Keratinocyte (primary cell): ENCODE data around the gene ANKRD2. TPM values are rescaled to one million over a fixed set of nuclear protein-coding genes. Genes with fewer than 3 reads are reported as not detected.

Experiments used
- DNase-seq: peaks from one replicate; pipeline ENCODE4 v3.0.0-alpha.2; 2011; ENCODE audit warnings: low read depth, missing footprints, low spot score
- FAIRE-seq: peaks from 2 replicates; lab custom pipeline; 2011; peaks lifted over from hg19 to GRCh38; lab: Jason Lieb, UNC
- H2AFZ ChIP-seq: 2 replicates; pipeline ENCODE4 v1.6.0; 2012; ENCODE audit warnings: low read length, control low read depth, inconsistent platforms; ENCODE audit not compliant: control insufficient read depth
- H3K27ac ChIP-seq: 2 replicates; pipeline ENCODE4 v1.5.1; 2011; ENCODE audit warnings: low read length; ENCODE audit not compliant: control insufficient read depth, insufficient read depth
- H3K27me3 ChIP-seq: 3 replicates; pipeline ENCODE4 v1.6.0; 2011; ENCODE audit warnings: low read length; ENCODE audit not compliant: control insufficient read depth, insufficient read depth; ENCODE audit errors: extremely low read depth
- H3K36me3 ChIP-seq, 2 experiments: 2 replicates in 1 of 2; 3 replicates in 1 of 2; pipeline ENCODE4 v1.5.1; 2011; ENCODE audit warnings: low read length in 2 of 2, mild to moderate bottlenecking in 1 of 2; ENCODE audit not compliant: control insufficient read depth in 2 of 2, insufficient read depth in 2 of 2; ENCODE audit errors: extremely low read depth in 1 of 2
- H3K4me1 ChIP-seq: 3 replicates; pipeline ENCODE4 v1.5.1; 2011; ENCODE audit warnings: low read length; ENCODE audit not compliant: control insufficient read depth, insufficient read depth; ENCODE audit errors: extremely low read depth
- H3K4me2 ChIP-seq: 3 replicates; pipeline ENCODE4 v1.6.0; 2011; ENCODE audit warnings: low read depth, low read length; ENCODE audit not compliant: control insufficient read depth, insufficient read depth; ENCODE audit errors: extremely low read depth
- H3K4me3 ChIP-seq, 3 experiments: fragments of 200-600 bp in 1 of 3; sonication (generic) in 1 of 3; 2 replicates in 2 of 3; 3 replicates in 1 of 3; pipeline ENCODE4 v1.5.1; 2011 to 2016; ENCODE audit warnings: low read length in 3 of 3, mild to moderate bottlenecking in 3 of 3, control low read depth in 2 of 3, inconsistent platforms in 1 of 3, low read depth in 1 of 3, mixed read lengths in 1 of 3, mixed run types in 1 of 3, moderate library complexity in 1 of 3; ENCODE audit not compliant: control insufficient read depth in 2 of 3, insufficient read depth in 2 of 3; ENCODE audit errors: extremely low read depth in 1 of 3
- H3K79me2 ChIP-seq: 2 replicates; pipeline ENCODE4 v1.6.0; 2012; ENCODE audit warnings: low read length; ENCODE audit not compliant: control insufficient read depth, insufficient read depth
- H3K9ac ChIP-seq: 3 replicates; pipeline ENCODE4 v1.6.0; 2011; ENCODE audit warnings: low read length; ENCODE audit not compliant: control insufficient read depth, insufficient read depth; ENCODE audit errors: extremely low read depth
- H3K9me1 ChIP-seq: 3 replicates; pipeline ENCODE4 v1.6.0; 2011; ENCODE audit warnings: low read length; ENCODE audit not compliant: control insufficient read depth, insufficient read depth; ENCODE audit errors: extremely low read depth
- H3K9me3 ChIP-seq: 2 replicates; pipeline ENCODE4 v1.5.1; 2012; ENCODE audit warnings: low read depth, low read length; ENCODE audit not compliant: control insufficient read depth
- H4K20me1 ChIP-seq: 3 replicates; pipeline ENCODE4 v1.6.0; 2011; ENCODE audit warnings: low read length; ENCODE audit not compliant: control insufficient read depth, insufficient read depth; ENCODE audit errors: extremely low read depth
- CTCF ChIP-seq, 3 experiments: IDR thresholded peaks in 1 of 3; conservative IDR thresholded peaks in 1 of 3; optimal IDR thresholded peaks in 1 of 3; 2 replicates in 2 of 3; 3 replicates in 1 of 3; pipeline versions ENCODE3 to v1.5.1; 2011; ENCODE audit warnings: low read length in 3 of 3, mild to moderate bottlenecking in 3 of 3, moderate library complexity in 2 of 3, control low read depth in 1 of 3, inconsistent platforms in 1 of 3; ENCODE audit not compliant: insufficient read depth in 2 of 3; ENCODE audit errors: extremely low read depth in 1 of 3
- EZH2 ChIP-seq: IDR thresholded peaks from one replicate; pipeline ENCODE4 v1.6.1; 2012; ENCODE audit warnings: inconsistent platforms, mild to moderate bottlenecking, low read length, moderate library complexity
- dilution Hi-C: fragments of 300-500 bp; cut with MboI; formaldehyde crosslinking; loops from one replicate; pipeline ENCODE4 v1.7.0; 2020; ENCODE audit warnings: low sequenced_read_pairs; ENCODE audit not compliant: extremely low pct_ligation_motif_present
- polyA plus RNA-seq, 5 experiments: library from polyadenylated mRNA; depleted of rRNA in 3 of 5; stranded (reverse) in 3 of 5; stranded (forward) in 1 of 5; unstranded in 1 of 5; fragments of >200 nt; gene quantifications; 1 replicate in 1 of 5; 2 replicates in 3 of 5; 3 replicates in 1 of 5; pipeline versions ENCODE4 v1.2.1 to v1.2.3, GENCODE V29; 2011 to 2012; ENCODE audit warnings: missing spikeins in 2 of 5, low read depth in 1 of 5, low replicate concordance in 1 of 5

Gene ANKRD2
- polyA plus RNA-seq, 1 donor (not counting 4 experiments of a cell fraction or from before 2014, with no cell fraction given), result 0.38 TPM

- Histone ChIP-seq H3K4me2 (no peak overlapping the region), H3K27ac (no peak overlapping the region), H4K20me1 (peaks cover 4% of the 10 kb centered on the region), H3K4me3 (no peak overlapping the region), H3K4me1 (peaks cover 10% of the 10 kb centered on the region), H3K9me3 (no peaks in the 10 kb centered on the region), H3K27me3 (no peaks in the 10 kb centered on the region), H3K79me2 (peaks cover 2% of the 10 kb centered on the region), H2AFZ (no peak overlapping the region), H3K36me3 (peaks cover 3 to 4% of the 10 kb centered on the region in 2 experiments), H3K9me1 (no peaks in the 10 kb centered on the region), H3K9ac (no peak overlapping the region)
- TF ChIP-seq CTCF (optimal IDR thresholded peaks at IDR 0.05 in 1 of 3, IDR thresholded peaks at IDR 0.05 in 1 of 3, conservative IDR thresholded peaks at IDR 0.05 in 1 of 3; ENCODE audit: extremely low read depth in 1 of 3, insufficient read depth in 2 of 3, low read length in 3 of 3), result no peak
- TF ChIP-seq EZH2, result no peak
- DNase-seq, result no peak
- dilution Hi-C loops, result no loop called here
- FAIRE-seq, result no peak
Measured at GRCh38 chr10:97563337-97563736, 9.2 kb upstream of the ANKRD2 start.

GRCh38 chr10:97564776-97565175, 7.8 kb upstream of the ANKRD2 start:
- DNase-seq (no peak), FAIRE-seq (no peak)
- no peak overlapping the region for H2AFZ ChIP-seq
- peaks cover 4% of the 10 kb centered on the region for H4K20me1 ChIP-seq
- no peaks in the 10 kb centered on the region for H3K9me1 ChIP-seq
- H3K4me3 ChIP-seq, result no peak overlapping the region
- no peaks in the 10 kb centered on the region for H3K27me3 ChIP-seq
- H3K9me3 ChIP-seq, result no peaks in the 10 kb centered on the region
- H3K27ac ChIP-seq, result no peak overlapping the region
- H3K79me2 ChIP-seq, result peaks cover 2% of the 10 kb centered on the region
- TF ChIP-seq EZH2 (no peak), CTCF (optimal IDR thresholded peaks at IDR 0.05 in 1 of 3, IDR thresholded peaks at IDR 0.05 in 1 of 3, conservative IDR thresholded peaks at IDR 0.05 in 1 of 3; ENCODE audit: extremely low read depth in 1 of 3, insufficient read depth in 2 of 3, low read length in 3 of 3) (no peak)
- no peak overlapping the region for H3K4me2 ChIP-seq
- dilution Hi-C loops, result no loop called here
- peaks cover 16% of the 10 kb centered on the region for H3K4me1 ChIP-seq
- no peak overlapping the region for H3K9ac ChIP-seq
- H3K36me3 ChIP-seq, result peaks cover 4 to 12% of the 10 kb centered on the region in 2 experiments
